RWPE1 (cell line): ENCODE data around the gene NGEF.

Experiments
- CTCF ChIA-PET: fragments of 350-600 bp; sonication (Branson Sonifier 250); formaldehyde crosslinking; extraction: SDS; loops from one replicate; lab custom pipeline; 2021; lab: Yijun Ruan, JAX
- POLR2A ChIA-PET: fragments of 400-600 bp; formaldehyde crosslinking; extraction: SDS; loops from one replicate; lab custom pipeline; 2020; ENCODE audit warnings: antibody characterized with exemption; ENCODE audit not compliant: low non-redundant PET; lab: Yijun Ruan, JAX
- DNase-seq: peaks from one replicate; pipeline ENCODE4 v3.0.0; 2012; ENCODE audit warnings: low spot score
- H3K27ac ChIP-seq: fragments of 450-650 bp; 2 replicates; pipeline ENCODE4 v1.5.1; 2017
- TF ChIP-seq, protein P1 (sequence below): fragments of 450-650 bp; conservative IDR thresholded peaks from 2 replicates; pipeline ENCODE4 v1.5.1; 2017; ENCODE audit warnings: low read depth, mild to moderate bottlenecking

The NGEF gene

DNA sequence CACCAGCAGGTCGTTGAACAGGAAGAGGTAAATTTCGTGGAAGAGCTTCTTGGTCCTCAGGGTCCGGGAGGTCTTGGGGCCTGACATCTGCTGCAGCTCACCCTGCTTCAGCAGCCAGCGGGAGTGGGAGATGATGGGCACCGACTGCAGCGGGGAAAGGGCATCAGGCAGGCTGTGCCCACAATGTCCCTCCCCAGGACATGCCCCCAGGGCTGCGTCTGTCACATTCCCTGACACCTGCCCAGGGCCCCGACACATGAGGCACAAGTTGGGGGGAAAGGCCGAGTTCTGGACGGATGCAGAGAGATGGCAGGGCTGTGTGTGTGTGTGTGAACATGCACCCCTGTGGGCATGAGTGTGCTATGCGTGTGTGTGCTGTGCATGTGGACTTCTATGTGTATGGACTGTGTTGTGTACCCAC is 129.0 kb downstream of the NGEF start:
- POLR2A ChIA-PET: no interaction called here
- TF ChIP-seq, protein P1, sequence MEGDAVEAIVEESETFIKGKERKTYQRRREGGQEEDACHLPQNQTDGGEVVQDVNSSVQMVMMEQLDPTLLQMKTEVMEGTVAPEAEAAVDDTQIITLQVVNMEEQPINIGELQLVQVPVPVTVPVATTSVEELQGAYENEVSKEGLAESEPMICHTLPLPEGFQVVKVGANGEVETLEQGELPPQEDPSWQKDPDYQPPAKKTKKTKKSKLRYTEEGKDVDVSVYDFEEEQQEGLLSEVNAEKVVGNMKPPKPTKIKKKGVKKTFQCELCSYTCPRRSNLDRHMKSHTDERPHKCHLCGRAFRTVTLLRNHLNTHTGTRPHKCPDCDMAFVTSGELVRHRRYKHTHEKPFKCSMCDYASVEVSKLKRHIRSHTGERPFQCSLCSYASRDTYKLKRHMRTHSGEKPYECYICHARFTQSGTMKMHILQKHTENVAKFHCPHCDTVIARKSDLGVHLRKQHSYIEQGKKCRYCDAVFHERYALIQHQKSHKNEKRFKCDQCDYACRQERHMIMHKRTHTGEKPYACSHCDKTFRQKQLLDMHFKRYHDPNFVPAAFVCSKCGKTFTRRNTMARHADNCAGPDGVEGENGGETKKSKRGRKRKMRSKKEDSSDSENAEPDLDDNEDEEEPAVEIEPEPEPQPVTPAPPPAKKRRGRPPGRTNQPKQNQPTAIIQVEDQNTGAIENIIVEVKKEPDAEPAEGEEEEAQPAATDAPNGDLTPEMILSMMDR: no peak
- no peak overlapping the region for H3K27ac ChIP-seq
- DNase-seq: no peak
- CTCF ChIA-PET: no interaction called here

GRCh38 chr2:232883116-232883721 is 129.8 kb downstream of the NGEF start:
- DNase-seq: no peak
- CTCF ChIA-PET: no interaction called here
- no peak overlapping the region for H3K27ac ChIP-seq
- POLR2A ChIA-PET: no interaction called here
- TF ChIP-seq, protein P1: no peak

DNA sequence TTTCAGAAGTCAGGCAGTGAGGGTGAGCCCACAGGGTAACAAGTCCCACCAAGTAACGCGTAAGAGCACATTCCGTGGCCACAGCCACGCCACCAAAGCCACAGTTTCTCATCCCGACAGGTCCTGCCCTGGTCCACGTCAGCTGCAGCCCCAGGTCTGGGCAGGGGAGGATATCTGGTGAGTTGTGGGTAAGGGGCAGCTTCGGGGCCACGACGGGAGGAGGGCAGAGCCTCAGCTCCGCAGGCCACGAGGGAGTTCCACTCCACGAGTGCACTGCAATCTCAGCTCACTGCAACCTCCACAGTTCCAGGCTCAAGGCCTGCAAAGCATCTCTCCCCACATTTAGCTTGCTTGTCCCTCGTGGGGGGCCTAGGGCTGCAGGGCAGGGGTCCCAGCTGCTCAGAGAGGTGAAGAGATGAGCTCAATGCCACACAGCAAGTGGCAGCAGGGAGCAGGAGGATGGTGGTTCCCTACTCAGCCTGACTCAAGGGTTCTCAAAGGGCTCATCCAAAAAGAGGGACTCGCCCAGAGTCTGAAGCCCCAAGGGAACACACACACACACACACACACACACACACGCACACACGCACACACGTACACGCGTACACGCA is 130.4 kb downstream of the NGEF start:
- POLR2A ChIA-PET: no interaction called here
- CTCF ChIA-PET: no interaction called here
- TF ChIP-seq, protein P1: no peak
- DNase-seq: no peak
- H3K27ac ChIP-seq: no peak overlapping the region

DNA sequence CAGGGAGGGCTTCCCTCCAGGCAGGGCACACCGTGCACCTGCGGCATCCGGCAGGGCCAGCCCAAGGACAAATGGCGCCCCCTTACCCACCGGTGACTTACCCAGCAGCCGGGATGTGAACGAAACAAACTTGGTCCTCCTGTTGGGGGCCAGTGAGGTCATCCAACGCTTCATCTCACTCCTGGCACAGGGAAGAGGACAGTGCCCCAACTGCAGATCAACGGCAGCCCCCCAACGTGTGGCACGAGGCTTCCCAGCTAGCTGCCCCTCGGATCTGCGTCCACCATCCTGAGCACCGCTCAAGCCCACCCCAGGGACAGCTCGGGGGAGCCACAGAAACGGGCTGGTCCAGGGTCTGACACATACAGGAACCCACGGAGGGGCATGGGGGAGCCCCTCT is 131.0 kb downstream of the NGEF start:
- ChIA-PET POLR2A (no interaction called here), CTCF (no interaction called here)
- DNase-seq: no peak
- TF ChIP-seq, protein P1: no peak
- H3K27ac ChIP-seq: peak overlapping the region; percentile 40; the same call in 1 of the 2 replicates

DNA sequence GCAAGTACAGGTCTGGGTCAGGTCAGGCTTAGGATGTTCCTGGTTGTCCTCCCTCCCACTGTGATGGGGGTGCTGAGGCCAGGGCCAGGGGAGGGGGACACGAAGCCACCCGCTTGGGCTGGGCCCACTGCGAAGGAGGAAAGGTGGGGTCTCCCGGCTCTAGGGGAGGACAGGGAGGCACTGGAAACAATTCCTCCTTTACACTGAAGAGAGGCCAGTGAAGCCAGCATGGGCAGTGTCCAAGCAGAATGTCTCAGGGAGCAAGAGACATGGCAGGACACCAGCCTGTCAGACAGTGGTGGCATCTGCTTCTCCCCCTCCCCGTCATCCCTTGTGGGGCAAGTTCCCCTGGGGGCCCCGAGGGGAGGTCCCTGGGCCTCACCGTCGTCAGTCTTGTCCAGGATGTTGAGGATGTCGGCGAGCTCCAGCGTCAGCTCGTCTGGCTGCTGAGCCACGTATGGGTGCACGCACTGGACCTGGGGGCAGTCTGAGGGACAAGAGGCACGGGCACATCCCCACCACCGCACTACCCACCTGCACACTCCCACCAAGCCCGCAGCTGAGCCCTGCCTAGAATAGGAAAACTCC is 132.2 kb downstream of the NGEF start:
- TF ChIP-seq, protein P1: no peak
- no peak for DNase-seq
- ChIA-PET POLR2A (no interaction called here), CTCF (no interaction called here)
- H3K27ac ChIP-seq: peak overlapping the region; percentile 40; the same call in 1 of the 2 replicates

GRCh38 chr2:232879618-232880494 is 133.2 kb downstream of the NGEF start:
- peak overlapping the region; percentile 72 for H3K27ac ChIP-seq
- CTCF ChIA-PET: no interaction called here
- TF ChIP-seq, protein P1: no peak
- POLR2A ChIA-PET: no interaction called here
- DNase-seq: no peak
